HepG2 (cell line): ENCODE measurements around the gene PDE5A. TPM values are rescaled to one million over a fixed set of nuclear protein-coding genes. Genes with fewer than 3 reads are reported as not detected.

Experiments used
- ATAC-seq: fragments of 200-7000 bp; cut with Tn5 transposase; 3 replicates; pipeline ENCODE4 v1.9.1; 2020; ENCODE audit warnings: mild to moderate bottlenecking, moderate library complexity
- BruUV-seq: library from RNA; stranded (reverse); fragments of 400-500 nt; replicated peaks from 2 replicates; lab custom pipeline; 2021; lab: Mats Ljungman, UMichigan
- CTCF ChIA-PET: fragments of 300-600 bp; formaldehyde crosslinking; extraction: SDS; loops from one replicate; lab custom pipeline; 2021; ENCODE audit warnings: low total read pairs, inconsistent platforms, low intra/inter-chr PET ratio; lab: Yijun Ruan, JAX
- POLR2A ChIA-PET: fragments of 350-600 bp; sonication (Branson Sonifier 250); formaldehyde crosslinking; loops from one replicate; lab custom pipeline; 2020; ENCODE audit warnings: antibody characterized with exemption, inconsistent platforms; lab: Yijun Ruan, JAX
- DNase-seq: peaks from one replicate; pipeline ENCODE4 v3.0.0-alpha.2; 2015; ENCODE audit warnings: low spot score
- FAIRE-seq: peaks from 3 replicates; lab custom pipeline; 2011; peaks lifted over from hg19 to GRCh38; lab: Jason Lieb, UNC
- H2AFZ ChIP-seq: one replicate; pipeline ENCODE4 v1.6.1; 2011; ENCODE audit warnings: low read length, inconsistent platforms
- H3K27ac ChIP-seq: fragments of 300-600 bp; 3 replicates; pipeline ENCODE4 v1.8.0; 2011; ENCODE audit warnings: mixed run types, mild to moderate bottlenecking, mixed read lengths, low read length, inconsistent platforms; ENCODE audit not compliant: insufficient read depth; ENCODE audit errors: extremely low read length
- H3K27me3 ChIP-seq, 2 experiments: fragments of 200-600 bp in 1 of 2; 2 replicates in 1 of 2; 3 replicates in 1 of 2; pipeline versions ENCODE4 v1.6.0 to v1.8.0; 2011; ENCODE audit warnings: low read length in 2 of 2, mild to moderate bottlenecking in 2 of 2, moderate library complexity in 2 of 2, inconsistent platforms in 1 of 2; ENCODE audit not compliant: insufficient read depth in 2 of 2, control insufficient read depth in 1 of 2
- H3K36me3 ChIP-seq, 2 experiments: fragments of 200-600 bp in 1 of 2; replicated peaks in 1 of 2; 2 replicates in 1 of 2; 3 replicates in 1 of 2; pipeline versions ENCODE4 v1.5.1 to v1.8.0; 2011; ENCODE audit warnings: low read length in 2 of 2, inconsistent platforms in 1 of 2; ENCODE audit not compliant: insufficient read depth in 2 of 2, control insufficient read depth in 1 of 2
- H3K4me1 ChIP-seq: 2 replicates; pipeline ENCODE4 v1.5.1; 2012; ENCODE audit warnings: low read length, inconsistent platforms; ENCODE audit not compliant: insufficient read depth
- H3K4me2 ChIP-seq: 2 replicates; pipeline ENCODE4 v1.6.0; 2011; ENCODE audit warnings: low read depth, low read length, inconsistent platforms
- H3K4me3 ChIP-seq, 3 experiments: fragments of 200-600 bp in 1 of 3; sonication (generic), shearing (Covaris generic) in 1 of 3; replicated peaks in 1 of 3; 2 replicates each; pipeline ENCODE4 v1.5.1; 2011 to 2016; ENCODE audit warnings: low read length in 3 of 3, inconsistent platforms in 2 of 3, low read depth in 2 of 3, mild to moderate bottlenecking in 2 of 3, control low read depth in 1 of 3, mixed read lengths in 1 of 3; ENCODE audit not compliant: insufficient read depth in 1 of 3
- H3K79me2 ChIP-seq: one replicate; pipeline ENCODE4 v1.6.1; 2011; ENCODE audit warnings: low read length, inconsistent platforms; ENCODE audit not compliant: insufficient read depth
- H3K9ac ChIP-seq: 2 replicates; pipeline ENCODE4 v1.6.0; 2011; ENCODE audit warnings: mild to moderate bottlenecking, low read depth, low read length, inconsistent platforms; ENCODE audit not compliant: insufficient read depth
- H3K9me3 ChIP-seq: 2 replicates; pipeline ENCODE4 v1.5.1; 2012; ENCODE audit warnings: mild to moderate bottlenecking, low read length
- H4K20me1 ChIP-seq: 2 replicates; pipeline ENCODE4 v1.6.0; 2011; ENCODE audit warnings: inconsistent platforms, mild to moderate bottlenecking, low read length, moderate library complexity; ENCODE audit not compliant: insufficient read depth
- FOXO1 ChIP-seq: sonication (generic); formaldehyde crosslinking; IDR thresholded peaks from 2 replicates; pipeline ENCODE4 v1.4.0; 2020; ENCODE audit warnings: missing genetic modification reagents
- NONO ChIP-seq, 2 experiments: fragments of 450-650 bp in 1 of 2; sonication (generic) in 1 of 2; formaldehyde crosslinking in 1 of 2; IDR thresholded peaks in 1 of 2; conservative IDR thresholded peaks in 1 of 2; 2 replicates each; pipeline versions ENCODE4 v1.6.1 to v1.8.0; 2017 to 2022; ENCODE audit warnings: mild to moderate bottlenecking in 1 of 2, missing genetic modification reagents in 1 of 2, moderate library complexity in 1 of 2
- NR2F1 ChIP-seq, 2 experiments: fragments of 450-650 bp in 1 of 2; formaldehyde crosslinking in 1 of 2; IDR thresholded peaks; 2 replicates each; pipeline versions ENCODE4 v1.5.0 to v1.6.1; 2016 to 2020; ENCODE audit warnings: mild to moderate bottlenecking in 1 of 2, missing compliant biosample characterization in 1 of 2, missing genetic modification reagents in 1 of 2, moderate library complexity in 1 of 2
- PCBP2 ChIP-seq: fragments of 200-400 bp; formaldehyde crosslinking; optimal IDR thresholded peaks from 2 replicates; pipeline ENCODE3; 2018; ENCODE audit warnings: low read length, low read depth; ENCODE audit not compliant: poor library complexity, severe bottlenecking
- SMYD3 ChIP-seq: sonication (generic); formaldehyde crosslinking; IDR thresholded peaks from 2 replicates; pipeline ENCODE4 v1.8.1; 2023; ENCODE audit warnings: mild to moderate bottlenecking, missing genetic modification reagents
- ZBTB44 ChIP-seq: sonication (generic); formaldehyde crosslinking; IDR thresholded peaks from 2 replicates; pipeline ENCODE4 v1.4.0; 2020; ENCODE audit warnings: missing genetic modification reagents
- ZNF282 ChIP-seq: fragments of 450-650 bp; IDR thresholded peaks from 2 replicates; pipeline ENCODE4 v1.6.1; 2018; ENCODE audit not compliant: partially characterized antibody
- ZNF678 ChIP-seq: sonication (generic); formaldehyde crosslinking; IDR thresholded peaks from 2 replicates; pipeline ENCODE4 v1.4.0; 2020; ENCODE audit warnings: mild to moderate bottlenecking, missing genetic modification reagents
- WGBS: methylation state at CpG from one replicate; pipeline ENCODE4 v1.1.6; 2017; ENCODE audit warnings: low lambda C conversion rate; 5-methylcytosine and 5-hydroxymethylcytosine counted together
- in situ Hi-C: cut with HindIII; loops from 2 replicates; pipeline ENCODE4 v1.10.0; 2017; ENCODE audit warnings: low pct_unique_long_range_greater_than_20kb; ENCODE audit not compliant: extremely low pct_ligation_motif_present
- intact Hi-C: fragments of 100-400 bp; cut with micrococcal nuclease; formaldehyde crosslinking; loops from one replicate; pipeline ENCODE4 v1.10.0; 2022; ENCODE audit not compliant: unreplicated experiment
- polyA plus RNA-seq, 8 experiments: library from polyadenylated mRNA; depleted of rRNA in 3 of 8; stranded (reverse) in 7 of 8; unstranded in 1 of 8; fragments of >200 nt; fragmentation: Illumina TruSeq in 4 of 8; extraction: Trizol in 4 of 8; gene quantifications; 2 replicates each; pipeline versions ENCODE4 v1.2.1 to v1.2.3, GENCODE V29; 2011 to 2016; ENCODE audit warnings: low read depth in 4 of 8, missing spikeins in 1 of 8, mixed read lengths in 1 of 8; ENCODE audit not compliant: insufficient read depth in 1 of 8
- total RNA-seq, 5 experiments: library from RNA; depleted of rRNA; stranded (reverse); fragments of >200 nt; fragmentation: Illumina TruSeq; extraction: Trizol; gene quantifications; 2 replicates each; pipeline ENCODE4 v1.2.3, GENCODE V29; 2016; ENCODE audit warnings: low read depth in 1 of 5
- TF ChIP-seq, protein P1 (sequence below): sonication (generic); formaldehyde crosslinking; conservative IDR thresholded peaks from 2 replicates; pipeline ENCODE4 v1.4.0; 2020; ENCODE audit warnings: missing genetic modification reagents

The PDE5A gene
- total and polyA plus RNA-seq, 2 of the 13 experiments (the other 11 are each of a cell fraction or from before 2014, with no cell fraction given), result 0.22 to 0.44 TPM

DNA sequence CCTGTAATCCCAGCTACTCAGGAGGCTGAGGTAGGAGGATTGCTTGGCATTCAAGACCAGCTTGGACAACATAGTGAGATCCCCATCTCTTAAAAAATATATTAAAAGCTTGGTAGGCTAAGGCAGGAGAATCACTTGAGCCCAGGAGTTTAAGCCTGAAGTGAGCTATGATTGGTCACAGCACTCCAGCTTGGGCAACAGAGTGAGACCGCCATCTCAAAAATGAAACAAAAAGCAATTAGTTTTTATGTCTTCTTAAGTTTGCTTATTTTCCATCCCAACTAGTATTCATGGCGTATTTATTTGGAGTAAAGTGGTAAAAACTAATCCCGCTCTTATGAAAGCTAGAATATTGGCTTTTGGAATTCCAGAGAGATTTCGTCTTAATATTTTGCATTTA is 25.4 kb upstream of the PDE5A start:
- intact Hi-C loops (no loop called here), in situ Hi-C loops (no loop called here)
- 44% methylated on average over 4 of the region's 4 CpGs for WGBS
- no TSS peak for BruUV-seq
- FAIRE-seq (no peak), DNase-seq (no peak), ATAC-seq (no peak)
- Histone ChIP-seq H3K27ac (no peak overlapping the region), H3K4me2 (no peak overlapping the region), H3K79me2 (no peaks in the 10 kb centered on the region), H4K20me1 (no peaks in the 10 kb centered on the region), H3K27me3 (no peaks in the 10 kb centered on the region), H3K9ac (no peak overlapping the region), H2AFZ (no peak overlapping the region), H3K9me3 (no peaks in the 10 kb centered on the region), H3K4me1 (no peaks in the 10 kb centered on the region), H3K36me3 (no peaks in the 10 kb centered on the region), H3K4me3 (no peak overlapping the region)
- ChIA-PET CTCF (no interaction called here), POLR2A (no interaction called here)
- TF ChIP-seq ZNF678 (CRISPR knock-in tag) (no peak), FOXO1 (no peak), NONO (IDR thresholded peaks at IDR 0.05) (no peak), NONO (CRISPR knock-in tag; conservative IDR thresholded peaks at IDR 0.05) (no peak), PCBP2 (no peak), NR2F1 (CRISPR knock-in tag; IDR thresholded peaks at IDR 0.05) (no peak), ZBTB44 (CRISPR knock-in tag) (no peak), ZNF282 (no peak), SMYD3 (CRISPR knock-in tag) (no peak)
- TF ChIP-seq, protein P1, sequence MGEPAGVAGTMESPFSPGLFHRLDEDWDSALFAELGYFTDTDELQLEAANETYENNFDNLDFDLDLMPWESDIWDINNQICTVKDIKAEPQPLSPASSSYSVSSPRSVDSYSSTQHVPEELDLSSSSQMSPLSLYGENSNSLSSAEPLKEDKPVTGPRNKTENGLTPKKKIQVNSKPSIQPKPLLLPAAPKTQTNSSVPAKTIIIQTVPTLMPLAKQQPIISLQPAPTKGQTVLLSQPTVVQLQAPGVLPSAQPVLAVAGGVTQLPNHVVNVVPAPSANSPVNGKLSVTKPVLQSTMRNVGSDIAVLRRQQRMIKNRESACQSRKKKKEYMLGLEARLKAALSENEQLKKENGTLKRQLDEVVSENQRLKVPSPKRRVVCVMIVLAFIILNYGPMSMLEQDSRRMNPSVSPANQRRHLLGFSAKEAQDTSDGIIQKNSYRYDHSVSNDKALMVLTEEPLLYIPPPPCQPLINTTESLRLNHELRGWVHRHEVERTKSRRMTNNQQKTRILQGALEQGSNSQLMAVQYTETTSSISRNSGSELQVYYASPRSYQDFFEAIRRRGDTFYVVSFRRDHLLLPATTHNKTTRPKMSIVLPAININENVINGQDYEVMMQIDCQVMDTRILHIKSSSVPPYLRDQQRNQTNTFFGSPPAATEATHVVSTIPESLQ (CRISPR knock-in tag), result no peak
